A549 (cell line): Measurements from ENCODE around the gene ADGRL3.

Experiments
- CTCF ChIP-seq: fragments of >200 bp; sonication (Bioruptor Twin); formaldehyde crosslinking; IDR thresholded peaks from 3 replicates; pipeline ENCODE4 v1.5.1; 2016
- EP300 ChIP-seq, 2 experiments: fragments of >200 bp; sonication (Bioruptor Twin); formaldehyde crosslinking; IDR thresholded peaks; 2 replicates in 1 of 2; 3 replicates in 1 of 2; pipeline ENCODE4 v1.6.1; 2016 to 2017
- POLR2A ChIP-seq: IDR thresholded peaks from 2 replicates; pipeline ENCODE4 v1.6.1; 2012; ENCODE audit warnings: mild to moderate bottlenecking, low read length
- RAD21 ChIP-seq, 2 experiments: fragments of >200 bp in 1 of 2; sonication (Bioruptor Twin) in 1 of 2; formaldehyde crosslinking in 1 of 2; IDR thresholded peaks in 1 of 2; conservative IDR thresholded peaks in 1 of 2; 2 replicates in 1 of 2; 3 replicates in 1 of 2; pipeline ENCODE4 v1.6.1; 2012 to 2018; ENCODE audit warnings: inconsistent platforms in 1 of 2
- REST ChIP-seq: fragments of 200-600 bp; sonication (generic); IDR thresholded peaks from 2 replicates; pipeline ENCODE4 v1.6.1; 2016; ENCODE audit warnings: antibody characterized with exemption, mild to moderate bottlenecking, moderate library complexity

- TF ChIP-seq REST (no peak), RAD21 (conservative IDR thresholded peaks at IDR 0.05 in 1 of 2, IDR thresholded peaks at IDR 0.05 in 1 of 2) (no peak), EP300 (IDR thresholded peaks at IDR 0.05) (no peak), POLR2A (no peak), CTCF (no peak)
Measured at GRCh38 chr4:61447918-61448317, 247.8 kb downstream of the ADGRL3 start.
